Measurements from ENCODE around the gene TSR3.

DNA sequence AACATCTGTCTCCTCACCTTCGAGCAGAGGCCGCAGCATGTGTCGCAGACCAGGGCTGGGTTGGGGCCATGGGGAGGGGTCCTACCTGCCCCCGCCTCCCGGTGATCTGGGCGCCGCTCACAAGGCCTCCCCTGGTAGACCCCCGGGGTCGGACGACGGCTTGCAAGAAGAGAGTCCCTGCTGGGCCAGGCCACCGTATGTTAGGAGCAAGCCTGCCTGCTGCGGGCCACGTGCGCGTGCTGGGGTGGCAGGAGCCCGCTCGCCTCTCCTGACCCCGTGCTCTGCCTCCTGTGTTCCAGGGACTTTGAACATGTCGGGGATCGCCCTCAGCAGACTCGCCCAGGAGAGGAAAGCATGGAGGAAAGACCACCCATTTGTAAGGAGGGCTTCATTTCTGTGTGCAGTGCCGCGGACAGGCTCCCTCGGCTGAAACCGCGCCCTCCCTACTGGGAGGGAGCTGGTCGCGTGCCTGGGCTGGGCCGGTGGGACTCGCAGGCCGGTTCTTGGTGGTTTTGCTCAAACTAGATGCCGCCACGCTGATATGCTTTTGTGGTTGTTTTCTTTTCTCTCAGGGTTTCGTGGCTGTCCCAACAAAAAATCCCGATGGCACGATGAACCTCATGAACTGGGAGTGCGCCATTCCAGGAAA, 37.8 kb downstream of the TSR3 start:
- TF ChIP-seq, protein P1, sequence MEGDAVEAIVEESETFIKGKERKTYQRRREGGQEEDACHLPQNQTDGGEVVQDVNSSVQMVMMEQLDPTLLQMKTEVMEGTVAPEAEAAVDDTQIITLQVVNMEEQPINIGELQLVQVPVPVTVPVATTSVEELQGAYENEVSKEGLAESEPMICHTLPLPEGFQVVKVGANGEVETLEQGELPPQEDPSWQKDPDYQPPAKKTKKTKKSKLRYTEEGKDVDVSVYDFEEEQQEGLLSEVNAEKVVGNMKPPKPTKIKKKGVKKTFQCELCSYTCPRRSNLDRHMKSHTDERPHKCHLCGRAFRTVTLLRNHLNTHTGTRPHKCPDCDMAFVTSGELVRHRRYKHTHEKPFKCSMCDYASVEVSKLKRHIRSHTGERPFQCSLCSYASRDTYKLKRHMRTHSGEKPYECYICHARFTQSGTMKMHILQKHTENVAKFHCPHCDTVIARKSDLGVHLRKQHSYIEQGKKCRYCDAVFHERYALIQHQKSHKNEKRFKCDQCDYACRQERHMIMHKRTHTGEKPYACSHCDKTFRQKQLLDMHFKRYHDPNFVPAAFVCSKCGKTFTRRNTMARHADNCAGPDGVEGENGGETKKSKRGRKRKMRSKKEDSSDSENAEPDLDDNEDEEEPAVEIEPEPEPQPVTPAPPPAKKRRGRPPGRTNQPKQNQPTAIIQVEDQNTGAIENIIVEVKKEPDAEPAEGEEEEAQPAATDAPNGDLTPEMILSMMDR (IDR thresholded peaks at IDR 0.05), result no peak
- no peak for TF ChIP-seq POLR2A (IDR thresholded peaks at IDR 0.05)

All from heart left ventricle (tissue), 13 donors.